SJSA1 (cell line): ENCODE results near the gene TTC6. TPM values are rescaled to one million over a fixed set of nuclear protein-coding genes. Genes with fewer than 3 reads are reported as not detected.
A peak's percentile ranks its signal among the peaks of the same experiment; 100 is the strongest.

ENCODE experiments used
- DNase-seq, 2 experiments: peaks; one replicate each; pipeline ENCODE4 v3.0.0-alpha.2; 2015 to 2020; ENCODE audit warnings: low spot score in 2 of 2, low read depth in 1 of 2
- H3K27ac ChIP-seq: fragments of 250-450 bp; sonication (Bioruptor Pico); 2 replicates; pipeline ENCODE4 v1.5.1; 2020; ENCODE audit warnings: mild to moderate bottlenecking, moderate library complexity
- H3K27me3 ChIP-seq: fragments of 250-450 bp; sonication (Bioruptor Pico); replicated peaks from 2 replicates; pipeline ENCODE4 v1.5.1; 2020; ENCODE audit warnings: mild to moderate bottlenecking, moderate library complexity
- H3K36me3 ChIP-seq: fragments of 250-450 bp; sonication (Bioruptor Pico); 2 replicates; pipeline ENCODE4 v1.5.1; 2020; ENCODE audit warnings: mild to moderate bottlenecking
- H3K4me1 ChIP-seq: fragments of 250-450 bp; sonication (Bioruptor Pico); replicated peaks from 2 replicates; pipeline ENCODE4 v1.6.1; 2021; ENCODE audit warnings: mild to moderate bottlenecking
- H3K4me3 ChIP-seq: fragments of 250-450 bp; sonication (Bioruptor Pico); 2 replicates; pipeline ENCODE4 v1.5.1; 2020; ENCODE audit warnings: mild to moderate bottlenecking
- H3K9me3 ChIP-seq: fragments of 250-450 bp; sonication (Bioruptor Pico); replicated peaks from 2 replicates; pipeline ENCODE4 v1.5.1; 2020; ENCODE audit warnings: mild to moderate bottlenecking
- total RNA-seq: library from RNA; depleted of rRNA; stranded (reverse); fragments of >200 nt; shearing (Covaris generic); gene quantifications from 2 replicates; pipeline ENCODE4 v1.2.3, GENCODE V29; 2014

Gene TTC6
- total RNA-seq, 1 experiment from 2014 or later: not detected

DNA sequence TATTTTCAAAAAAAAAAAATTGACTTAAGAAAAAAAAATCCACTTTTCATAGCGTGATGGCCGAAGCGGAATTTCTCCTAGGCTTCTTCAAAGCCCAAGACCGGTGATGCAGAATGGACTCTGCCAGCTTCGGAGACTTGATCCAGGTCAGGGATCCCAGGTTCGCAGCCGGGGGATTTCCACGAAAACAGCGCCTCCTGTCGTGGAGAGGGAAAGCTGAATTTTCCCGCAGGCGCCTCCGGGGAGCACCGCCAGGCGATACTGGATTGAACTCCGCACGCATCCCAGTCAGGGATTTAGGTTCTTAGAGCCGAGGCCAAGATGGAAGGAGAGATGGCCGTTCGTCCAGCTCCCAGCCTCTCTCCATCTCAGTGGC is 2.1 kb downstream of the TTC6 start:
- peaks cover 39% of the 10 kb centered on the region for H3K27me3 ChIP-seq
- no peaks in the 10 kb centered on the region for H3K9me3 ChIP-seq
- no peak overlapping the region for H3K4me3 ChIP-seq
- H3K27ac ChIP-seq: no peak overlapping the region
- no peak for DNase-seq
- peaks cover 9% of the 10 kb centered on the region for H3K4me1 ChIP-seq
- H3K36me3 ChIP-seq: no peaks in the 10 kb centered on the region

GRCh38 chr14:37597914-37598746 is 2.7 kb downstream of the TTC6 start:
- Histone ChIP-seq H3K4me3 (no peak overlapping the region), H3K36me3 (no peaks in the 10 kb centered on the region), H3K27ac (no peak overlapping the region), H3K4me1 (peaks cover 9% of the 10 kb centered on the region), H3K27me3 (peaks cover 44% of the 10 kb centered on the region), H3K9me3 (no peaks in the 10 kb centered on the region)
- DNase-seq: no peak

GRCh38 chr14:37598747-37599506 is 3.5 kb downstream of the TTC6 start:
- H3K27ac ChIP-seq: no peak overlapping the region
- no peaks in the 10 kb centered on the region for H3K36me3 ChIP-seq
- H3K4me1 ChIP-seq: peaks cover 9% of the 10 kb centered on the region
- H3K9me3 ChIP-seq: no peaks in the 10 kb centered on the region
- H3K4me3 ChIP-seq: no peak overlapping the region
- no peak for DNase-seq
- peaks cover 48% of the 10 kb centered on the region for H3K27me3 ChIP-seq

GRCh38 chr14:37599507-37600368 is 4.3 kb downstream of the TTC6 start:
- Histone ChIP-seq H3K4me3 (0 out of 2 replicates have a peak overlapping the region, but pooled peaks have one; percentile 11), H3K36me3 (no peaks in the 10 kb centered on the region), H3K27ac (no peak overlapping the region), H3K27me3 (peaks cover 48% of the 10 kb centered on the region), H3K4me1 (peaks cover 6% of the 10 kb centered on the region), H3K9me3 (no peaks in the 10 kb centered on the region)
- no peak for DNase-seq

DNA sequence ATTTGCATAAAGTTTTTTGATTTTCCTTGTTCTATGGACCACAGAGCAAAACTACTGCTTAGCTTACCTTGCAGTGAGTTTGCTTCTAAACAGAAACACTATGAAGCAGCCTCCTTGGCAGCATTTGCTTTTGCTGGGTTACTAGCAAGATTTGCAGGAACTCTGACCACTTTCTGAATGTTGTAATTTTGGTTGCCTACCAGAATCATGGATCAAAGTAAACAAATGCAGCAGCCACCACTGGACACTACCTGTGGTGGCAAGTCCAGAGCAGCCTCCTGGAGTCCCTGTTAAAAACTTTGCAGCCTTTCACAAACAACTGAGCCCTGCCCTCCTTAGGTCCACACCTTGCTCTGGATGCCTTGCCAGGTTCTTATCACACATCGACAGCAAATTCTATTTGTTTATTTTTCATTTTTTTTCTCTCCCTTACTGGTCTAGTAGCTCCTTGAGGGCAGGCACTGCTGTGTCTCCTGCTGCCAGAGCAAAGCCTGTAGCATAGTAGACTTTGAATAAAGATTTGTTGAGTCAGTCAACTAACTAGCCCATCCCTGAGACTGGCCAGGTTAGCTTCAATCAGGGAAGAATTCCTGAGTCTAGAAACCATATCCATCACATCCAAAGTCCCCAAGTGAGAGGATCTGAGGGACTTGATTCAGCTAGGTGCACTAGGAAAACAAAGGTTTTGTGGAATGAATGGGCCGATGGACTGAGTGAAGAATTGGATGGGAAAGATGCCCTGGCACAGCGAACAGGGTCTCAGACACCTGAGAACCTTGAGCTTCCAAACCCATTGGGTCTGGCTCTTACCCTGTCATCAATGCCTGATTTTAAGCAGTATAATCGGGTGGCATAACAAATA is 5.7 kb downstream of the TTC6 start:
- Histone ChIP-seq H3K9me3 (no peaks in the 10 kb centered on the region), H3K27ac (no peak overlapping the region), H3K27me3 (peaks cover 50% of the 10 kb centered on the region), H3K4me1 (peaks cover 6% of the 10 kb centered on the region; the same call in 1 of the 2 replicates), H3K4me3 (no peak overlapping the region), H3K36me3 (no peaks in the 10 kb centered on the region)
- DNase-seq: no peak

GRCh38 chr14:37601865-37602264 is 6.4 kb downstream of the TTC6 start:
- H3K27ac ChIP-seq: no peak overlapping the region
- no peak for DNase-seq
- peaks cover 6% of the 10 kb centered on the region; the same call in 1 of the 2 replicates for H3K4me1 ChIP-seq
- peaks cover 46% of the 10 kb centered on the region for H3K27me3 ChIP-seq
- H3K9me3 ChIP-seq: no peaks in the 10 kb centered on the region
- no peaks in the 10 kb centered on the region for H3K36me3 ChIP-seq
- no peak overlapping the region for H3K4me3 ChIP-seq

DNA sequence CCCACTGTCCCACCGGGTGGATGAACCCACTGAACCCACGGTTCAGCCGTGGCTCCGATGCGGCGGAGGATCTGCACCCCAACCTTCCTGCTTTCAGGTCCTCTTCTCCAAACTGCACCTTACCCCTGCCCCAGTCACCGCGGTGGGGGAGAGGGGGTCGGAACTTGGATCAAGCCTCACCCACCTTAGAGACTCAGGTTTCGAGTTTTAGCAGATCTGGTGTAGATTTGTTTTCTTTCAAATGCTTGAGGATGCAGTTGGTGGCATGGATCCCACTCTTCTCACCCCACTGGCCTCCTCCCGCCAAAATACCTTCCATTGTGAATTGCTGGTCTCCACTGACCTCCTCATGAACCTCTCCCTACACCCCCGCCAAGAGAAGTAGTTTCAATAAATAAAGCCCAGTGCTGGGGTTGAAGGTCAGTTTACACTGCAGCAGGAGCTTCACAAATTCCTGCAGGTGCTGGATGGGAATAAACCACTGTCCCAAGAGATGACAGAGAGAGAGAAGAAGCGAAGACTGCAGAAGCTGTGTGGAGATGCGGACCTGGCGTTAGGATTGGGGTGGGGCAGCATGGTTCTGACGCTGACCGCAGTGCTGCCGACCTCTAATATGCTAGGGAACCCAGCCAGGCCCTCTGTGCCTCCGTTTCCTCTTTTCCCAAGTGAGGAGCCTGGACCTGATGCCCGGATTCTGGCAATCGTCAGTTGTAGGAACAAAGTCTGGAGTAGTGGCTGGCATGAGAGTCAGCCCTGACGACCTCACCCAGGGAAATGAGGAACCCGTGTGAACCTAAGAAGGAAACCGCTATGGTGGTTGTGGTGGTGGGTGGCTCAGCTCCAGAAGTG is 7.4 kb downstream of the TTC6 start:
- Histone ChIP-seq H3K4me3 (no peak overlapping the region), H3K9me3 (no peaks in the 10 kb centered on the region), H3K4me1 (peaks cover 6% of the 10 kb centered on the region; the same call in 1 of the 2 replicates), H3K27me3 (peaks cover 46% of the 10 kb centered on the region), H3K36me3 (no peaks in the 10 kb centered on the region), H3K27ac (no peak overlapping the region)
- no peak for DNase-seq

- Histone ChIP-seq H3K4me3 (no peak overlapping the region), H3K27me3 (peaks cover 46% of the 10 kb centered on the region), H3K4me1 (peaks cover 6% of the 10 kb centered on the region; the same call in 1 of the 2 replicates), H3K27ac (no peak overlapping the region), H3K9me3 (no peaks in the 10 kb centered on the region), H3K36me3 (no peaks in the 10 kb centered on the region)
- no peak for DNase-seq
Observed at GRCh38 chr14:37603688-37604251, 8.3 kb downstream of the TTC6 start.

GRCh38 chr14:37606678-37607077 is 11.2 kb downstream of the TTC6 start:
- Histone ChIP-seq H3K9me3 (no peaks in the 10 kb centered on the region), H3K36me3 (no peaks in the 10 kb centered on the region), H3K27me3 (peaks cover 23% of the 10 kb centered on the region), H3K27ac (no peak overlapping the region), H3K4me3 (no peak overlapping the region), H3K4me1 (no peaks in the 10 kb centered on the region)
- no peak for DNase-seq

DNA sequence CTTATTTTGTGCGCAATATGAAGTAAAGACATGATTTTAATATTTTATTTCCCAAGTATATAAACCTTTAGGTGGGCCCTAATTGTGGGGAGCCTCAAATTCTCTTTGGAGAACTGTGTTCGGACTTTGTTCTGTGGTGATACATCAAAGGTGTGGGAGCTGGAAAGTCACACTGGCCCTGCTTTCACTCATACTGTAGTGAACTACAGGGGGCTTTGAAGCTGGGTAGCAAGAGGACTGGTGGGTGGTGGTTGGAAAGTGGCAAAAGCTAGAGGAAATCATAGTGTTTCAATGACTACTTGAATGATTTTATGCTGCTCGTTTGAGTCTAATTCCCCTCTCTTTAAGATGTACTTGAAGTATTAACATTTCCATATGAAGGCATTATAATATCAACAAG is 13.2 kb downstream of the TTC6 start:
- Histone ChIP-seq H3K36me3 (no peaks in the 10 kb centered on the region), H3K27ac (no peak overlapping the region), H3K4me1 (no peaks in the 10 kb centered on the region), H3K9me3 (no peaks in the 10 kb centered on the region), H3K4me3 (no peak overlapping the region), H3K27me3 (peaks cover 5% of the 10 kb centered on the region; the same call in 1 of the 2 replicates)
- no peak for DNase-seq

DNA sequence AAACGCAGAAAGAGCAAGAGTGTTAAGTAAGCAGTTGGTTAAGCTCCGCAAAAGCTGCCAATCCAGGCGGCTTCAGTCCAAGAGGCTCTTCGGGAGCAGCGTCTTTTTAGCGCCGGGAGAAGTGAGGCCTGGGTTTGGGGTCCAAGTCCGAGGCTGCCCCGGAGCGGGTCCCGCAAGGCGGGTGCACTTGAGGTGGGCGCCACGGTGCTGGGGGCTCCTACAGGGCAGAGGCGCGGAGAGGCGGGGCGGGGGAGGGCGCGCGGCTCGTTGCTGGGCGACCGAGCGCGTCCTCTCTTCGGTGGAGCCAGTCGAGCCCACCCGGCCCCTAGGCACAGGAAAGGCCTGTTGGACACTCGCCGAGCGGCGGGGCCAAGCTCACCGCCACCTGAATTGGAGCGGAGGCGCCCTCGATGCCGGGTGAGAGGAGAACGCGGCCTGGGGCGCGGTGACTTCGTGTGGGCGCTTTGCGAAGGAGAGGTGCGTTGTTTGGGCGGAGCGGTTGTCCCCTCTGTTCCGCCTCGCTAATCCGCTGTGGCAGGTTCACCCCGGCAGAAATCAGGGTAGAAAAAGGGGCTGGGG is 15.6 kb downstream of the TTC6 start:
- Histone ChIP-seq H3K9me3 (no peaks in the 10 kb centered on the region), H3K27me3 (no peaks in the 10 kb centered on the region), H3K36me3 (no peaks in the 10 kb centered on the region), H3K4me1 (no peaks in the 10 kb centered on the region), H3K4me3 (no peak overlapping the region), H3K27ac (no peak overlapping the region)
- no peak for DNase-seq
